Peyer's patch (tissue), 4 donors: ENCODE results near the gene LARP1. TPM values are rescaled to one million over a fixed set of nuclear protein-coding genes. Genes with fewer than 3 reads are reported as not detected.

Experiments
- DNase-seq, 3 donors: peaks; one replicate each; pipeline ENCODE4 v3.0.0-alpha.2; 2017 to 2019
- H3K27ac ChIP-seq, 4 donors: fragments of 200-600 bp; sonication (generic); one replicate each; pipeline ENCODE4 v1.5.1; 2016 to 2019
- H3K27me3 ChIP-seq, 2 donors: fragments of 200-600 bp; sonication (generic); one replicate each; pipeline ENCODE4 v1.5.1; 2019
- H3K36me3 ChIP-seq, 3 donors: fragments of 200-600 bp; sonication (generic); one replicate each; pipeline ENCODE4 v1.5.1; 2016 to 2019
- H3K4me1 ChIP-seq, 4 donors: fragments of 200-600 bp; sonication (generic); one replicate each; pipeline ENCODE4 v1.5.1; 2016 to 2019
- H3K4me3 ChIP-seq, 4 donors: fragments of 200-600 bp; sonication (generic); 1 replicate in 3 of 4; 2 replicates in 1 of 4; pipeline ENCODE4 v1.5.1; 2016 to 2019; ENCODE audit warnings: mild to moderate bottlenecking in 1 of 4
- H3K9me3 ChIP-seq, 4 donors: fragments of 200-600 bp; sonication (generic); one replicate each; pipeline ENCODE4 v1.5.1; 2016 to 2019; ENCODE audit warnings: mild to moderate bottlenecking in 1 of 4
- POLR2A ChIP-seq, 2 donors: fragments of 450-650 bp; IDR thresholded peaks; one replicate each; pipeline ENCODE4 v1.5.1; 2017; ENCODE audit warnings: antibody characterized with exemption in 2 of 2, mild to moderate bottlenecking in 2 of 2, moderate library complexity in 2 of 2
- total RNA-seq, 4 donors: library from RNA; depleted of rRNA; stranded (reverse); fragments of >200 nt; gene quantifications; one replicate each; pipeline ENCODE4 v1.1.0, GENCODE V29; 2016
- TF ChIP-seq, protein P1 (sequence below), 6 experiments: fragments of 450-650 bp in 4 of 6; fragments of 200-600 bp in 2 of 6; sonication (generic) in 1 of 6; IDR thresholded peaks; one replicate each; pipeline ENCODE4 v1.5.1; 2017 to 2019; ENCODE audit warnings: antibody characterized with exemption in 6 of 6, mild to moderate bottlenecking in 3 of 6, moderate library complexity in 1 of 6

The LARP1 gene
- total RNA-seq, 4 donors from 2014 or later: 84.1 to 177 (median 127) TPM

DNA sequence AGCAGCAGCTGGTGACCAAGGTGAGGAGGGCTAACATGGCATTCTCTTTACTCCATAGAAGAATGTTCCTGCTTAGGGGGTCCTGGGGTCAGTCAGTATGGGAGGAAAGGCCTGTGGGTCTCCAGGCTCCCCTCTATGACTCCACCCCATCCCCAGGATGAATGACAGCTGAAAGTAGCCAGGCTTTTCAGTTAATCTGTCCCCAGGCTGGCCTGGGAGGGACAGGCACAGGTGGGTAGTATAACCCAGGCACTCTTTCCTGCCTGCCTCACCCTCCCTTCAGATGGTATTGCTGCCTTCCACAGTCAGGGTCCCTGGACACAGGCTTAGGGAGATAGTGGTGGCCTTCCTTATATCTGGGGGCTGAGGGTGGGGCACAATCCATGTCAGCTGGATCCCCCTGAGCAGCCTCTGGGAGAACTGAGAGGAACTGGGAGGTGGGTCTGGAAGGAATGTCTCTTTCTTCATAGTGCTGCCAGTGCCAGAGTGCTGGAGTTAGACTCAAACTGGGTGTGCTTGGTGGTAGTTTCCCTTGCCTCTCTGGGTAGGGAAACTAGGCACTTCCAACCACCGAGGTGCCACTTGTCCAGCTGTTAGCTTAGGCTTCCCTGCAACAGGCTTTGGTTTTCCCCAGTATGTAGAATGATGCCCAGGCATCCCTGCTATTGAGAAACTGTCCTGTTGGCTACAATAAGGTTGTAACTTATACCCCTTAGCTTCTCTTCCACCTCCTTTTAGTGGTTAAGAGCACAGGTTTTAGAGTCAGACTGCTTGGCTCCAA is 27.8 kb downstream of the LARP1 start:
- peak overlapping the region in 1 of 4 donors; percentile 46 for H3K27ac ChIP-seq
- H3K36me3 ChIP-seq: no peaks in the 10 kb centered on the region
- H3K27me3 ChIP-seq: no peaks in the 10 kb centered on the region
- H3K4me1 ChIP-seq: peaks cover 7 to 79% (median 28%) of the 10 kb centered on the region in 4 donors
- TF ChIP-seq, protein P1, sequence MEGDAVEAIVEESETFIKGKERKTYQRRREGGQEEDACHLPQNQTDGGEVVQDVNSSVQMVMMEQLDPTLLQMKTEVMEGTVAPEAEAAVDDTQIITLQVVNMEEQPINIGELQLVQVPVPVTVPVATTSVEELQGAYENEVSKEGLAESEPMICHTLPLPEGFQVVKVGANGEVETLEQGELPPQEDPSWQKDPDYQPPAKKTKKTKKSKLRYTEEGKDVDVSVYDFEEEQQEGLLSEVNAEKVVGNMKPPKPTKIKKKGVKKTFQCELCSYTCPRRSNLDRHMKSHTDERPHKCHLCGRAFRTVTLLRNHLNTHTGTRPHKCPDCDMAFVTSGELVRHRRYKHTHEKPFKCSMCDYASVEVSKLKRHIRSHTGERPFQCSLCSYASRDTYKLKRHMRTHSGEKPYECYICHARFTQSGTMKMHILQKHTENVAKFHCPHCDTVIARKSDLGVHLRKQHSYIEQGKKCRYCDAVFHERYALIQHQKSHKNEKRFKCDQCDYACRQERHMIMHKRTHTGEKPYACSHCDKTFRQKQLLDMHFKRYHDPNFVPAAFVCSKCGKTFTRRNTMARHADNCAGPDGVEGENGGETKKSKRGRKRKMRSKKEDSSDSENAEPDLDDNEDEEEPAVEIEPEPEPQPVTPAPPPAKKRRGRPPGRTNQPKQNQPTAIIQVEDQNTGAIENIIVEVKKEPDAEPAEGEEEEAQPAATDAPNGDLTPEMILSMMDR (IDR thresholded peaks at IDR 0.05): no peak
- no peak for TF ChIP-seq POLR2A (IDR thresholded peaks at IDR 0.05)
- no peaks in the 10 kb centered on the region for H3K9me3 ChIP-seq
- H3K4me3 ChIP-seq: no peak overlapping the region
- DNase-seq: no peak

DNA sequence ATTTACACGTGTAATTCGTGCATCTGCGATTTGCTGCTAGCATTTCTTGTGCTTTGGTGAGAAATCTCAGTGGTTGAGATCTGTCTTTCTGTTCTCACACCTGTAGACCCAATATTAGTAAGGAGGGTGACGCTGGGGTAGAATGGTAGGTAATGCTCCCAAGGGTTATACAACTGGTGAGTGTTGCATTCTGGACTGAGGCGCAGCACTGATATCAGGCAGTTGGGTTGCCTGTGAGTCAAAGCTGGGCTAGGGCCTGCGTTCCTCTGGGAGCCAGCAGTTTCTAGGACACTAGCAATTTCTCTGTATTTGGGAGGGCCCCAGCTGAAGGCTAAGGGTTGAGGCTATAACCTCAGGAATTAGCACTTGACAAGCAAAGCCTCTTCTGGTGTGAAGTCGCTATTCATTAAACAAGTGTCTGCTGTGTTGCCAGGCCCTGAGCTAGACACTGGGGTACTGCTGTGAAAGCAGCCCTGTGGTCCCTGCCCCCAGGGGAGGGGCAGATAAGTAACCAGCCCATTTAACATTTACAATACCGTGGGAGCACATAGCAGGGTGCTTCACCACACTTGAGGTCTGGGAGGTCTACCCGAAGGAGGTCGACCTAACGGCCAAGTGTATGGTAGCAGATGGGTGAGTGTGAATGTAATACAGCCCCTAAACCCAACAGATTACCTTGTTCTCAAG is 28.7 kb downstream of the LARP1 start:
- DNase-seq: no peak
- no peaks in the 10 kb centered on the region for H3K27me3 ChIP-seq
- H3K4me3 ChIP-seq: no peak overlapping the region
- peaks cover 5 to 71% (median 26%) of the 10 kb centered on the region in 4 donors for H3K4me1 ChIP-seq
- H3K27ac ChIP-seq: no peak overlapping the region
- no peaks in the 10 kb centered on the region for H3K9me3 ChIP-seq
- no peaks in the 10 kb centered on the region for H3K36me3 ChIP-seq
- no peak for TF ChIP-seq POLR2A (IDR thresholded peaks at IDR 0.05)
- TF ChIP-seq, protein P1 (IDR thresholded peaks at IDR 0.05): no peak

DNA sequence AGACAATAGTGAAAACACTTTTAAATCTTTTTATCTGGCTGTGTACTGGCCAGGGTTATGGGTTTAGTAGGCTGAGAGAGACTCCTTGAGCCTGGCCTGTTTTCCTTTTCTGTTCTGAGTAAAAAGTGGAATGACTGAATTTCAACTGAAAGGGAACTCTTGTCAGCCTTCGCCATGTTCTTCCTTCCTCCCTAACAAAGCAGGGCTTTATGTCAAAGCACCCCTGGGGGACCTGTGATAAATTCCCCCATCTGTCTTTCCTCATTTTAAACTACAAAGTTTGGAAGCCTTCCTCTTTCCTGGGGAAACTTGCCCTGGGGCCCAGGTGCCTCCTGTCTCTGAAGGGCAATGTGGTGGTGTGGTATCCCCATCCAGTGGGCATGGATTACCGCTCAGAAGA is 29.7 kb downstream of the LARP1 start:
- Histone ChIP-seq H3K36me3 (no peaks in the 10 kb centered on the region), H3K4me3 (no peak overlapping the region), H3K27me3 (no peaks in the 10 kb centered on the region), H3K4me1 (peaks cover 3 to 64% (median 21%) of the 10 kb centered on the region in 4 donors), H3K9me3 (no peaks in the 10 kb centered on the region), H3K27ac (peak overlapping the region in 1 of 4 donors; percentile 13)
- TF ChIP-seq, protein P1 (IDR thresholded peaks at IDR 0.05): no peak
- no peak for TF ChIP-seq POLR2A (IDR thresholded peaks at IDR 0.05)
- DNase-seq: no peak

DNA sequence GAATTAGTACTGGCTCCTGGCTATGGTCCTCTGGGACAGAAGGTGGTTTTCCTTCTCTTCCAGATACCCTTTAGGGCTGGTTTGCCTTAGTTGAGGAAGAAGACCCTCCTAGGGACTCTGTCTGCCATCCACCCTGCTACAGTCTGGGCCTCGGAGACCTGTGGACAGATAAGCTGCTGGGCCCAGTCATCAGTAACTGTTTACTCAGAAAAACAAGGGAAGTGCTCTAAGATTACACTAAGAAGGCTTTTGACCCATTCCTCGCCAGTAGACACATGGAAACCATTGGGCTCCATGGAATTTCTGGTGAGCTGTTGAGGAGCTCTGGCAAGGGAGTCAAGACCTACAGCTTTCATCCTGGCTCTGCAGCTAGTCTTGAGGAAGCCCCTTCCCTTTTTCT is 31.2 kb downstream of the LARP1 start:
- Histone ChIP-seq H3K27ac (no peak overlapping the region), H3K4me3 (no peak overlapping the region), H3K27me3 (no peaks in the 10 kb centered on the region), H3K9me3 (no peaks in the 10 kb centered on the region), H3K4me1 (peaks cover 3 to 48% (median 16%) of the 10 kb centered on the region in 4 donors), H3K36me3 (peaks cover 0 to 14% (median 0%) of the 10 kb centered on the region in 3 donors)
- no peak for DNase-seq
- no peak for TF ChIP-seq POLR2A (IDR thresholded peaks at IDR 0.05)
- TF ChIP-seq, protein P1 (IDR thresholded peaks at IDR 0.05): no peak

DNA sequence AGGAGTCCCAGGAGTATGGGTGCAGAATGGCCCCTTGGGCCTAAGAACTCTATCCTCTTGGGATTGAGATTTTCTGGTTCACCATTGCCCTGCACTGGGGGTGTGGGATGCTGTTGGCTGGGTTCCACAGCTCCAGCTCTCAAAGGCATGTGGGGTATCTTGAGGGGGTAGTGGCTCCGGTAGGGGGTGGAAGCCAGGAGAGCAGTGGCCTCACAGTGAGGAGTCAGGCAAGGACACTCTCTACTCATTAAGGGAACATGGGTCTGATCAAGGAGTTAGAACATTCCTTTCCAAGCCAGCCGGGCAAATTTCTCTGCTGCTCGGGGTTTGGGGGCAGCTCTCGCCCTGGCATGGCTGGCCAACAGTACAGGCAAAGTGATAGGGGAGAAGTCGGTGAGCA is 33.0 kb downstream of the LARP1 start:
- Histone ChIP-seq H3K4me3 (no peak overlapping the region), H3K27ac (peak overlapping the region in 1 of 4 donors; percentile 25), H3K27me3 (no peaks in the 10 kb centered on the region), H3K4me1 (peaks cover 0 to 30% (median 7%) of the 10 kb centered on the region in 4 donors), H3K36me3 (peaks cover 0 to 32% (median 0%) of the 10 kb centered on the region in 3 donors), H3K9me3 (no peaks in the 10 kb centered on the region)
- TF ChIP-seq, protein P1 (IDR thresholded peaks at IDR 0.05): no peak
- TF ChIP-seq POLR2A (IDR thresholded peaks at IDR 0.05): no peak
- no peak for DNase-seq
